ENCODE results near the gene FFAR3.
"Not testable (repeated sequence)": the region's sequence is repeated elsewhere in the genome, so short reads cannot be mapped to it uniquely, and the experiment has no call there.

FFAR3 gene

GRCh38 chr19:35377656-35378055 lies 19.4 kb downstream of the FFAR3 start:
- no peak for ATAC-seq

GRCh38 chr19:35378356-35378755 lies 20.1 kb downstream of the FFAR3 start:
- DNase-seq, result no peak
- no peak for ATAC-seq

More at GRCh38 chr19:35377656-35378055, 19.4 kb downstream of the FFAR3 start:
- no peak for DNase-seq

- ATAC-seq, DNase-seq: not testable (repeated sequence)
Observed at GRCh38 chr19:35379545-35379944, 21.3 kb downstream of the FFAR3 start.

GRCh38 chr19:35379992-35380391 lies 21.7 kb downstream of the FFAR3 start:
- no peak for DNase-seq
- no peak for ATAC-seq

- ATAC-seq (no peak), DNase-seq (no peak)
Observed at GRCh38 chr19:35380450-35381124, 22.3 kb downstream of the FFAR3 start.

- no peak for ATAC-seq
- DNase-seq, result no peak
Observed at GRCh38 chr19:35381318-35381717, 23.1 kb downstream of the FFAR3 start.

- DNase-seq, result no peak
- no peak for ATAC-seq
Observed at GRCh38 chr19:35381926-35382325, 23.7 kb downstream of the FFAR3 start.

GRCh38 chr19:35383536-35383935 lies 25.3 kb downstream of the FFAR3 start:
- no peak for DNase-seq
- ATAC-seq, result no peak

GRCh38 chr19:35388277-35389054 lies 30.2 kb downstream of the FFAR3 start:
- DNase-seq (no peak), ATAC-seq (no peak)

- DNase-seq (no peak), ATAC-seq (no peak)
Observed at GRCh38 chr19:35389192-35389861, 31.1 kb downstream of the FFAR3 start.

- no peak for DNase-seq
Observed at GRCh38 chr19:35392742-35393715, 34.8 kb downstream of the FFAR3 start.

GRCh38 chr19:35395382-35396199 lies 37.3 kb downstream of the FFAR3 start:
- ATAC-seq, result no peak
- no peak for DNase-seq

More at GRCh38 chr19:35392742-35393715, 34.8 kb downstream of the FFAR3 start:
- ATAC-seq, result no peak

GRCh38 chr19:35396240-35396885 lies 38.1 kb downstream of the FFAR3 start:
- DNase-seq, result no peak
- ATAC-seq, result no peak

GRCh38 chr19:35397064-35397463 lies 38.8 kb downstream of the FFAR3 start:
- no peak for ATAC-seq
- no peak for DNase-seq

GRCh38 chr19:35398570-35398969 lies 40.3 kb downstream of the FFAR3 start:
- DNase-seq, result no peak
- ATAC-seq, result no peak

GRCh38 chr19:35399231-35399630 lies 41.0 kb downstream of the FFAR3 start:
- DNase-seq (no peak), ATAC-seq (no peak)

- DNase-seq, result no peak
- no peak for ATAC-seq
Observed at GRCh38 chr19:35399948-35400772, 41.9 kb downstream of the FFAR3 start.

- DNase-seq, result no peak
- no peak for ATAC-seq
Observed at GRCh38 chr19:35400773-35401100, 42.5 kb downstream of the FFAR3 start.

- DNase-seq, ATAC-seq: not testable (repeated sequence)
Observed at GRCh38 chr19:35401416-35401815, 43.2 kb downstream of the FFAR3 start.

Data from stimulated activated naive CD8-positive, alpha-beta T cell treated with anti-CD3 and anti-CD28 coated beads, Interleukin-15, Interleukin-2, amounts not matched to agents 100 U/mL and 50 U/mL, for 24 hours (primary cell).